Measurements from ENCODE around the gene ITGA2B.
"Not testable (repeated sequence)": the region's sequence is repeated elsewhere in the genome, so short reads cannot be mapped to it uniquely, and the experiment has no call there.

ITGA2B gene

GRCh38 chr17:44329516-44329915 is 59.9 kb downstream of the ITGA2B start:
- DNase-seq = not testable (repeated sequence)

GRCh38 chr17:44327715-44328449 is 61.6 kb downstream of the ITGA2B start:
- no peak for DNase-seq

DNA sequence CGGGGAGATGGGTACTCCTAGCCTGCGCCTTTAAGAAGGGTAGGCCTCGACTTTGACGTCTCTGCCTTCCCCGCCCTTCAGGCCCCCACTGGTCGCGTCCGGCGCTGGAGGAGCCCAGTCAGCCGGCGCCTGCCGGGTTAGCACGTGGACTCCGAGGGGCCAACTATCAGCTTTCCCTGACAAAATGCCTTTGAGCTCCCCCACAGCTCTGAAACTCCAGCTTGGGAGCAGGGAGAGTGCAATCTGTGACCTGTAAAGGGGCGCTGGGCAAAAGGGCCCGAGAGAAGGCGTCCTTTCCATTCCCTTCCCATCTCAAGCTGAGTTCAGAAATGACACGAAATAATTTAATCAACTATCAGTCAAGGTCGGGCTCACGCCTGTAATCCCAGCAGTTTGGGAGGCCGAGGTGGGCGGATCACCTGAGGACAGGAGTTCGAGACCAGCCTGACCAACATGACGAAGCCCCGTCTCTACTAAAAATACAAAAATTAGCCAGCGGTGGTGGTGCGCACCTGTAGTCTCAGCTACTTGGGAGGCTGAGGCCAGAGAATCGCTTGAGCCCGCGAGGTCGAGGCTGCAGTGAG is 62.5 kb downstream of the ITGA2B start:
- DNase-seq = peak; percentile 94

DNA sequence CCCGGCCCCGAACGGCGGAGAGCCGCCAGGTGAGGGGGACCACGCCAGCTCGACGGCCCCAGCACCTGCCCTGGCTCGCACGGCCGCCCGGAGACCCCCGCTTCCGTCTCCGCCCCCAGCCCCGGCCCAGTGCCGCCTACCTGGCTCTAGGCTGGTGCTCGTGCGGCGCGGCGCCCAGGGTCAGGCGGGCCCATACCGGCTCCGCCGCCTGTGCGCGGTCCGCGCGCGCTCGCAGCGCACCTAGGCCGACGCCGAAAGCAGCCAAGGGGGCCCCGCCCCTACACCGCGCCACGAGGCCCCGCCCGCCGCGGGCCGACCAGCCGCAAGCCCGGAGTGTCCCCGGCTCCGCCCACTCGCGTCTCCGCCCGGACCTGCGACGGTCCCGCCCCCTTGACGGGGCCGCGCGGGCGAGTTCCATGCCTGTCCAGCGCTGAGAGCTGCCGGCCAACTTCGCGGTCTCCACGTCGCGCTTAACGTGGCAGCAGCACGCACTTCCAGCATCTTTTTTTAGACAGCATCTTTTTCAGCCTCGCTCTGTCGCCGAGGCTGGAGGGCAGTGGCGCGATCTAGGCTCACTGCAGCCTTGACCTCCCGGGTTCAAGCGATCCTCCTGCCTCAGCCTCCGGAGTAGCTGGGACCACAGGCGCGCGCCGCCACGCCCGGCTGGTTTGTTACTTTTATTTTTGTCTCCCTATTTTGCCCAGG is 64.7 kb downstream of the ITGA2B start, which contains the start of gene SLC25A39:
Gene SLC25A39 (minus strand): TSS at position 253 of the 705 bp plus-strand sequence. CDS start 1,261 bp downstream, outside the sequence.
- DNase-seq = peak; percentile 96

DNA sequence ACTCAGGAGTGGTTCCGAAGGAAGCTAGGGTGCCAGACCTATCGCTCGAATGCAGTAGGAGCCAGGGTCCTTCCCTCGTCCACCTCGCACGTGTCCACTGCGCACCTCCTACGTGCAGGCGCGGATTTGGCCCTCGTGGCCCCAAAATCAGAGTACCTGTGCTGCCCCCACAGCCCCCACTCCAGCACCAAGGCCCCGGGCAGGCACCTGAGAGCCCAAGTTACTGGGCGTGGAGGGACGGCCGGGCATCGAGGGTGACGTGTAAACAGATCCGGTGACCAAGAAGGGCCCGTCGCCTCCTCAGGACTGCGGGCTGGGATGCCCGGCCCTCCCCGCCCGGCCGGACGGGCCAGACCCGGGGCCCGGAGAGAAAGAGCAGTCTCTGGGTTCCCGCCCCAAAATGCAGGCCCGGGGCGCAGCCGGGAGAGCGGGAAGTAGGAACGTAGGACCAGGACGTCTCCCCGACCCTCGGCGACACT is 65.3 kb downstream of the ITGA2B start:
- peak; percentile 20 for DNase-seq

DNA sequence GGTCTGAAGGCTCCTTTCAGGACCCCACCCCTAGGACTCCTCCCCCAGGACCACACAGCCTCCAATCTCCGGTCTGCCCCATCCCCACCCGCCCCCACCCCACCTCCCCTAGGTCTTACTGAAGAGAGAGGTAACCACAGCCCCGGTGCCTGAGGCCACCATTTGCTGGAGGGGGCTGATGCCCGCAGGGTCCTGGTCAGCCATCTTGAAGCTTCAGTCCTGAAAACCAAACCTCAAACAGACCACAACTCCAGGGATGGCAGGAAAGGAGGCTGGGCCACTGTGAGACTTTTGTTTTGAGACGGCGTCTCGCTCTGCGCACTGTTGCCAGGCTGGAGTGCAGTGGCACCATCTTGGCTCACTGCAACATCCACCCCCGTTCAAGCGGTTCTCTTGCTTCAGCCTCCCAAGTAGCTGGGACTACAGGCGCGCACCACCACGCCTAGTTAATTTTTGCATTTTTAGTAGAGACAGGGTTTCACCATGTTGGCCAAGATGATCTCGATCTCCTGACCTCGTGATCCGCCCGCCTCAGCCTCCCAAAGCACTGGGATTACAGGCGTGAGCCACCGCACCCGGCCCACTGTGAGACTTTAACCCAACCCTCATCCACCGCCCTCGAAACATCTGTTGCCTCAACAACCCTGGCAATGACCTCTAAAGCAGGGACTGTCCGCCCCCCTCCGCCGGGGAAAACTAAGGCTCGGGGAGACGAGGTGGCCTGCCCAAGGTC is 65.9 kb downstream of the ITGA2B start:
- no peak for DNase-seq

DNA sequence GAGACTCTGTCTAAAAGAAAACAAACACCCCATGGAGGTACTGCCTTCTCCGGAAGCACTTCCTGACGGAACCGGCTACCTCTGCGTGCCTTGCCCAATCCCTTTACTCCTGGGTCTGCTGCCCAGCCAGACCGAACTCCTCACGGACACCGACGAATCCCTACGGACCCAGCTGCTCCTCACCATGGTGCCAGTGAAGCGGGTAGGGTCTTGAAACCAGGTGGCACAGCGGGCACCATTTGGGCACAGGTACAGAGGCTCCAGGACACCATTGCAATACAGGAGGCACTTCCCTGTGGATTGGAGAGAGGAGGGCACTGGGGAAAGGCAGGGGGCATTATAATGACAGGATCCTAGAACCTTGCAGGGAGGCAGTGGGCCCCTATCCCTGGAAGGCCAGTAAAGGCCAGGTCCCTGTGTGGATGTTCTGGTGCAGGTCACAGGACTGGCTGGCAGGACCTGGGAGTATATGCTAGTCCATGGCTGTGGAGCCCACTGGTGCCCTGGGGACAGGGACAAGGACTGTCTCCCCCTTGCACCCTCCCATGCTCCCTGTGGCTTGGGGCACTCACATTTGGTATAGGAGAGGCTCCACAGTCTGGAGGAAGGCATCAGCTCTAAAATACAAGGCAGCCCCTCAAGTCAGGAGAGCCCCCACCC is 67.1 kb downstream of the ITGA2B start:
- DNase-seq = no peak
